Activated effector memory CD4-positive, alpha-beta T cell treated with Interleukin-2 at 50 U/mL for 16 hours (primary cell): ENCODE results near the gene BCAN.

Experiments
- DNase-seq: peaks from one replicate; pipeline ENCODE4 v3.0.0-alpha.2; 2020

The BCAN gene

GRCh38 chr1:156704166-156704711, 62.3 kb downstream of the BCAN start:
- DNase-seq, result no peak

GRCh38 chr1:156704930-156705320, 63.0 kb downstream of the BCAN start:
- no peak for DNase-seq

GRCh38 chr1:156705321-156705917, 63.5 kb downstream of the BCAN start, which contains the start of gene CRABP2:
TSS of gene CRABP2 (minus strand) at chr1:156705583. CDS start at chr1:156705446, 137 bp downstream.
- peak; percentile 4 for DNase-seq

- peak; percentile 44 for DNase-seq
Measured at GRCh38 chr1:156705918-156706656, 64.2 kb downstream of the BCAN start.

GRCh38 chr1:156706657-156707416, 64.9 kb downstream of the BCAN start:
- DNase-seq, result no peak

GRCh38 chr1:156707417-156708217, 65.7 kb downstream of the BCAN start:
- DNase-seq, result no peak

- no peak for DNase-seq
Measured at GRCh38 chr1:156708218-156708661, 66.3 kb downstream of the BCAN start.

- no peak for DNase-seq
Measured at GRCh38 chr1:156709031-156709430, 67.1 kb downstream of the BCAN start.
